Gastrocnemius medialis (tissue), 4 donors: ENCODE results near the gene SGMS1. TPM values are rescaled to one million over a fixed set of nuclear protein-coding genes. Genes with fewer than 3 reads are reported as not detected.
"Not testable (repeated sequence)": the region's sequence is repeated elsewhere in the genome, so short reads cannot be mapped to it uniquely, and the experiment has no call there.

Experiments
- ATAC-seq, 2 donors: fragments of 150-250 bp; one replicate each; pipeline ENCODE4 v1.9.1; 2016
- DNase-seq, 2 donors: peaks; one replicate each; pipeline ENCODE4 v3.0.0-alpha.2; 2019
- H3K27ac ChIP-seq, 4 donors: fragments of 200-600 bp; sonication (generic); 1 replicate in 1 of 4; 2 replicates in 3 of 4; pipeline ENCODE4 v1.5.1; 2016 to 2018; ENCODE audit warnings: mild to moderate bottlenecking in 2 of 4, moderate library complexity in 1 of 4
- H3K27me3 ChIP-seq, 3 donors: fragments of 200-600 bp; sonication (generic) in 2 of 3; 1 replicate in 1 of 3; 2 replicates in 2 of 3; pipeline versions ENCODE4 v1.5.1 to v1.6.0; 2016 to 2019; ENCODE audit warnings: mild to moderate bottlenecking in 1 of 3, moderate library complexity in 1 of 3
- H3K36me3 ChIP-seq, 2 donors: fragments of 200-600 bp; sonication (generic) in 1 of 2; one replicate each; pipeline ENCODE4 v1.5.1; 2017 to 2018
- H3K4me1 ChIP-seq, 2 donors: fragments of 200-600 bp; sonication (generic) in 1 of 2; one replicate each; pipeline ENCODE4 v1.5.1; 2016 to 2017; ENCODE audit warnings: mild to moderate bottlenecking in 2 of 2
- H3K4me3 ChIP-seq, 4 donors: fragments of 200-600 bp; sonication (generic) in 3 of 4; 1 replicate in 1 of 4; 2 replicates in 3 of 4; pipeline ENCODE4 v1.5.1; 2016 to 2019; ENCODE audit warnings: mild to moderate bottlenecking in 2 of 4
- H3K9me3 ChIP-seq, 3 donors: fragments of 200-600 bp; sonication (generic) in 2 of 3; 1 replicate in 1 of 3; 2 replicates in 2 of 3; pipeline ENCODE4 v1.5.1; 2016 to 2019
- POLR2A ChIP-seq, 2 donors: fragments of 450-650 bp; IDR thresholded peaks; one replicate each; pipeline ENCODE4 v1.6.1; 2017; ENCODE audit warnings: antibody characterized with exemption in 2 of 2, mild to moderate bottlenecking in 2 of 2, moderate library complexity in 2 of 2
- in situ Hi-C, 4 donors: fragments of 200-750 bp; cut with MboI; loops; one replicate each; pipeline versions ENCODE4 v1.15.0 to v1.8.0; 2017; ENCODE audit warnings: low sequenced_read_pairs in 4 of 4
- intact Hi-C: fragments of 100-400 bp; cut with DNase I; formaldehyde crosslinking; loops from one replicate; pipeline ENCODE4 v1.15.1; 2023; ENCODE audit warnings: low total_unique reads
- total RNA-seq, 4 donors: library from RNA; depleted of rRNA; stranded (reverse); fragments of >200 nt; gene quantifications; one replicate each; pipeline versions ENCODE4 v1.1.0 to v1.2.3, GENCODE V29; 2016
- TF ChIP-seq, protein P1 (sequence below), 5 experiments: fragments of 450-650 bp in 3 of 5; fragments of 200-600 bp in 2 of 5; sonication (generic) in 2 of 5; IDR thresholded peaks in 4 of 5; conservative IDR thresholded peaks in 1 of 5; 1 replicate in 4 of 5; 2 replicates in 1 of 5; pipeline ENCODE4 v1.5.1; 2016 to 2019; ENCODE audit warnings: antibody characterized with exemption in 5 of 5, mild to moderate bottlenecking in 3 of 5, moderate library complexity in 3 of 5

Gene SGMS1
- total RNA-seq, 4 donors from 2014 or later, result 17.6 to 30.7 (median 25.0) TPM

DNA sequence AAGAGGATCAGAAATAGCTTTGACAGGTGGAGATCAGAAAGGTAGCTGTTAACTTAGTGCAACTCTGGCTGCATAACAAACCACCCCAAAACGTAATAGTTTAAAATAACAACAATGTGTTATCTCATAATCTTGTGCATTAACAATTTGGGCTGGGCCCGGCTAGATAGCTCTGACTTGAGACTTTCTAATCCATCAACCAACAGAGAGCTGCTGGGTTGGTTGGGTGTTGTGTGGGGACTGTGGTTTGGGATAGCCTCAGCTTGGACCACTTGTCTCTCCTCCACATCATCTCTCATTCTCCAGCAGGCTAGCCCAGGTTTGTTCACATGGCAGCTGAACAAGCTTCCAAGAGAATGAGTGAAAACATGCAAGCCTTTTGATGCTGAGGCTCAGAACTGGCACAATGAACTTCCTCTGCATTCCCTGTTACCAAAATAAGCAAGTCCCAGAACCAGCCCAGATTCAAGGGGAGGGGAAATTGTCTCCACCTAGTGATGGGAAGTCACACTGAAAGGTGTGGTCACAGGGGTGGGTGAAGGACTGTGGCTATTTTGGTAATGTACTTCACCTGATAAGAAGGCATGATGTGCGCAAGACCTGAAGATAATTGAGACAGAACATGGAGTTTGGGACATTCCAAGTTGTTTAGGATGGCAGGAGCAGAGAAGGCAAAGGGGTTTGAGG lies 352.0 kb downstream of the SGMS1 start:
- Histone ChIP-seq H3K27me3 (no peaks in the 10 kb centered on the region), H3K27ac (no peak overlapping the region), H3K9me3 (no peaks in the 10 kb centered on the region), H3K36me3 (no peaks in the 10 kb centered on the region), H3K4me1 (no peaks in the 10 kb centered on the region), H3K4me3 (no peak overlapping the region)
- no peak for DNase-seq
- in situ Hi-C loops (no loop called here), intact Hi-C loops (no loop called here)
- no peak for ATAC-seq
- TF ChIP-seq, protein P1, sequence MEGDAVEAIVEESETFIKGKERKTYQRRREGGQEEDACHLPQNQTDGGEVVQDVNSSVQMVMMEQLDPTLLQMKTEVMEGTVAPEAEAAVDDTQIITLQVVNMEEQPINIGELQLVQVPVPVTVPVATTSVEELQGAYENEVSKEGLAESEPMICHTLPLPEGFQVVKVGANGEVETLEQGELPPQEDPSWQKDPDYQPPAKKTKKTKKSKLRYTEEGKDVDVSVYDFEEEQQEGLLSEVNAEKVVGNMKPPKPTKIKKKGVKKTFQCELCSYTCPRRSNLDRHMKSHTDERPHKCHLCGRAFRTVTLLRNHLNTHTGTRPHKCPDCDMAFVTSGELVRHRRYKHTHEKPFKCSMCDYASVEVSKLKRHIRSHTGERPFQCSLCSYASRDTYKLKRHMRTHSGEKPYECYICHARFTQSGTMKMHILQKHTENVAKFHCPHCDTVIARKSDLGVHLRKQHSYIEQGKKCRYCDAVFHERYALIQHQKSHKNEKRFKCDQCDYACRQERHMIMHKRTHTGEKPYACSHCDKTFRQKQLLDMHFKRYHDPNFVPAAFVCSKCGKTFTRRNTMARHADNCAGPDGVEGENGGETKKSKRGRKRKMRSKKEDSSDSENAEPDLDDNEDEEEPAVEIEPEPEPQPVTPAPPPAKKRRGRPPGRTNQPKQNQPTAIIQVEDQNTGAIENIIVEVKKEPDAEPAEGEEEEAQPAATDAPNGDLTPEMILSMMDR (IDR thresholded peaks at IDR 0.05 in 4 of 5, conservative IDR thresholded peaks at IDR 0.05 in 1 of 5), result no peak
- no peak for TF ChIP-seq POLR2A (IDR thresholded peaks at IDR 0.05)

DNA sequence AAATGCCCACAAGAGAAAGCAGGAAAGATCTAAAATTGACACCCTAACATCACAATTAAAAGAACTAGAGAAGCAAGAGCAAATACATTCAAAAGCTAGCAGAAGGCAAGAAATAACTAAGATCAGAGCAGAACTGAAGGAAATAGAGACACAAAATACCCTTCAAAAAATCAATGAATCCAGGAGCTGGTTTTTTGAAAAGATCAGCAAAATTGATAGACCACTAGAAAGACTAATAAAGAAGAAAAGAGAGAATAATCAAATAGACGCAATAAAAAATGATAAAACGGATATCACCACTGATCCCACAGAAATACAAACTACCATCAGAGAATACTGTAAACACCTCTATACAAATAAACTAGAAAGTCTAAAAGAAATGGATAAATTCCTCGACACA lies 355.9 kb downstream of the SGMS1 start:
- H3K9me3 ChIP-seq, in situ Hi-C loops, intact Hi-C loops, H3K4me3 ChIP-seq, H3K27ac ChIP-seq, H3K27me3 ChIP-seq, H3K4me1 ChIP-seq, H3K36me3 ChIP-seq, ATAC-seq, DNase-seq: not testable (repeated sequence)

DNA sequence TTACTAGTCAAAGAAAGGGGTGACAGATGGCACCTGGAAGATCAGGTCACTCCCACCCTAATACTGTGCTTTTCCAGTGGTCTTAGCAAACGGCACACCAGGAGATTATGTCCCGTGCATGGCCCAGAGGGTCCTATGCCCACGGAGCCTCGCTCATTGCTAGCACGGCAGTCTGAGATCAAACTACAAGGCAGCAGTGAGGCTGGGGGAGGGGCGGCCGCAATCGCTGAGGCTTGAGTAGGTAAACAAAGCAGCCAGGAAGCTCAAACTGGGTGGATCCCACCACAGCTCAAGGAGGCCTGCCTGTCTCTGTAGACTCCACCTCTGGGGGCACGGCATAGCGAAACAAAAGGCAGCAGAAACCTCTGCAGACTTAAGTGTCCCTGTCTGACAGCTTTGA lies 361.1 kb downstream of the SGMS1 start:
- DNase-seq, H3K27me3 ChIP-seq, in situ Hi-C loops, H3K36me3 ChIP-seq, H3K4me3 ChIP-seq, H3K4me1 ChIP-seq, intact Hi-C loops, H3K27ac ChIP-seq, ATAC-seq, H3K9me3 ChIP-seq: not testable (repeated sequence)

DNA sequence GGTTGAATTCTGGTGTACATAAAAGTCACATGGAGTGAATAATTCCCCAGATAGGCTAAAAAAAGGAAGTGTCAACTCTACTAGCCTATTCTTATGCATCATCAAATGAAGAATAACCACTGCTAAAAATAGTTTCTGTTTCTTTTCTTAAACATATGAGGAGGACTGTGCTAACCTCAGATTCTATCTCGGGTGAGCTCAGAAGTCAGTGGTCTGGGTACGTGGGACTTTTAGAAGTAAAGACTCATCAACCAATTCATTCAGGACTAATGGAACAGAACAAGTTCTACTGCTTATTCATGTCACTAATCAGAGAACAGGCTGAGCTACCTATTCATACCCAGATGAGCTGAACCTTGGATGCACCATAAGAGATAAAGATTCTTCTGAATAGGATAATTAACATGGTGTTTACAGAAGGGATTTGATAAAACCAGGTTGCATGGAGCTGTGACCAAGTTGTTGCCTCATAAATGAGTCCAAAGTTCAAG lies 362.9 kb downstream of the SGMS1 start:
- intact Hi-C loops (no loop called here), in situ Hi-C loops (no loop called here)
- H3K9me3 ChIP-seq, result peaks cover 0 to 3% (median 0%) of the 10 kb centered on the region in 3 donors
- no peak for ATAC-seq
- no peak overlapping the region for H3K27ac ChIP-seq
- H3K27me3 ChIP-seq, result no peaks in the 10 kb centered on the region
- H3K36me3 ChIP-seq, result no peaks in the 10 kb centered on the region
- no peaks in the 10 kb centered on the region for H3K4me1 ChIP-seq
- no peak for TF ChIP-seq POLR2A (IDR thresholded peaks at IDR 0.05)
- TF ChIP-seq, protein P1 (IDR thresholded peaks at IDR 0.05 in 4 of 5, conservative IDR thresholded peaks at IDR 0.05 in 1 of 5), result no peak
- no peak overlapping the region for H3K4me3 ChIP-seq
- no peak for DNase-seq

Other genes starting within 250 kb of the SGMS1 start
- gene ASAH2B, start 116.0 kb upstream of the SGMS1 start, total RNA-seq, result 1 to 10 TPM in 2 of 4 donors, under 1 TPM in 2; 0.32 to 1.5 (median 1.1) TPM